RCC 7860 (cell line): Measurements from ENCODE around the gene DENND4B.

Experiments
- DNase-seq: peaks from one replicate; pipeline ENCODE4 v3.0.0-alpha.2; 2015; ENCODE audit warnings: low spot score
- FAIRE-seq: peaks from 2 replicates; lab custom pipeline; 2012; peaks lifted over from hg19 to GRCh38; lab: Jason Lieb, UNC

DENND4B gene

GRCh38 chr1:153968972-153969371, 22.5 kb upstream of the DENND4B start:
- FAIRE-seq (no peak), DNase-seq (no peak)

GRCh38 chr1:153968408-153968807, 21.9 kb upstream of the DENND4B start:
- no peak for DNase-seq

DNA sequence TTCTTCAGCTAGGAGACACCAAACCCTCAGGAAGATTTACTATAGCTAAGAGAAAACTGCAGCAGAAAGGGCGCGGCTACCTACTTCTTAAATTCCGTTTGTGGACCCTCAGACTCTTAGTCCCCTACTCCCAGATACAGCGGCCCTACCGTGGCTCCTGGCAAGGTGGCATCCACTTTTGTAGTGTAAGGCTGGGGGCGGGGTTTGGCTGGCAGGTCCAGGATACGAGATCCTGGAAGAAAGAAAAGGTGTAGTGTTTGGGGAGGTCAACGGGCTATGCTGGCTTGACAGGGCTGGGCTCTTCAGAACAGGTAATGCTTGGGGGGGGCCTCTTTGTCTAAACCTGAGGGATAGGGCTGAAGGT, 21.5 kb upstream of the DENND4B start:
- DNase-seq (no peak), FAIRE-seq (no peak)

More at GRCh38 chr1:153968408-153968807, 21.9 kb upstream of the DENND4B start:
- no peak for FAIRE-seq

GRCh38 chr1:153967107-153967999, 20.8 kb upstream of the DENND4B start, which contains the start of gene CREB3L4:
CREB3L4 (plus strand) TSS chr1:153967902; CDS start chr1:153968526, 624 bp downstream.
- FAIRE-seq = peak; percentile 64
- peak; percentile 92 for DNase-seq

DNA sequence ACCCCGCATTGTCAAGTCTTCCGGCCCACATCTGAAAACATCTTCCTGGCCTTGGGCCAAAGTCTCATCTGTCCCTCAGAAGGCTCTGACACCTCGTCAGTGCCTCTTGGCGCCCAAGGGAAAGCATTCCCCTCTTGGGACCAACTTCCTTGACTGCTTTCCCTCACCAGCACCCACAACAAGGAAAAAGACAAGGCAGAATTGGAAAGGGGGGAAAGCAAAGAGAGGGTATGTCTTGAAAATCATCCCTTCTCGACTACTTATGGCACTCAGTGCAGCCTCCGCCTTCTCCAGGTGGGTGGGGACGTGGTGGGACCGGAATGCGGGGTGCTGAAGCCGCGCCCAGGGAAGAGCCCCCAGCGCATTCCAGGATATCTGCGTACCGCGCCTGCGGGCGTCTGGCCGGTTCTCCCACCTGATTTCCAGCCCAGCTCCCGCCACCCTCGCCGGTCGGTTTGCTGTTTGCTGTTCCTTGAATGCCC, 17.4 kb upstream of the DENND4B start:
- FAIRE-seq (no peak), DNase-seq (peak; percentile 44)

- peak; percentile 63 for FAIRE-seq
Observed at GRCh38 chr1:153963030-153963849, 16.7 kb upstream of the DENND4B start, which contains the start of gene SLC39A1. SLC39A1 (minus strand) TSS chr1:153963537; CDS start chr1:153962715, 822 bp downstream.

GRCh38 chr1:153962088-153963029, 15.8 kb upstream of the DENND4B start:
- peak; percentile 55 for FAIRE-seq

More at GRCh38 chr1:153963030-153963849, 16.7 kb upstream of the DENND4B start, which contains the start of gene SLC39A1:
- peak; percentile 94 for DNase-seq

GRCh38 chr1:153961421-153961820, 14.9 kb upstream of the DENND4B start:
- FAIRE-seq (no peak), DNase-seq (no peak)

More at GRCh38 chr1:153962088-153963029, 15.8 kb upstream of the DENND4B start:
- DNase-seq = peak; percentile 78

DNA sequence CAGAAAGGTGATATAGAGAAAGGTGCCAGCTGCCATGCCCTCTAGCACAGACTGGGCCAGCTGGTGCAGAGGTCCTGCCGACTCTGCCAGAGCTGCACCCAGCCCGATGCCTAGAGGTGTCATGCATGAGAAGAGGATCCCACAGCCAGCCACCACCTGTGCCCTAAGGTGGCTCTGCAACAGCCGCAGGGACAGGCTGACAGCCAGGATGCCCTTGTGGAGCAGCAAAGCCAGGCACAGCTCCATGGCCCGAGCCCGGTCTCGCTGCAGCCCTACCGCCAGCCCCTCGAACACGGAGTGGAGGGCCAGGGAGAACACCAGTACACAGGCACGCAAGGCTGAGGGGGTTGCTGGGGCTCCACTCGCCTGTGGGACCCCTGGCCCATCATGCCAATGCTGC, 13.7 kb upstream of the DENND4B start:
- DNase-seq = no peak
- no peak for FAIRE-seq

DNA sequence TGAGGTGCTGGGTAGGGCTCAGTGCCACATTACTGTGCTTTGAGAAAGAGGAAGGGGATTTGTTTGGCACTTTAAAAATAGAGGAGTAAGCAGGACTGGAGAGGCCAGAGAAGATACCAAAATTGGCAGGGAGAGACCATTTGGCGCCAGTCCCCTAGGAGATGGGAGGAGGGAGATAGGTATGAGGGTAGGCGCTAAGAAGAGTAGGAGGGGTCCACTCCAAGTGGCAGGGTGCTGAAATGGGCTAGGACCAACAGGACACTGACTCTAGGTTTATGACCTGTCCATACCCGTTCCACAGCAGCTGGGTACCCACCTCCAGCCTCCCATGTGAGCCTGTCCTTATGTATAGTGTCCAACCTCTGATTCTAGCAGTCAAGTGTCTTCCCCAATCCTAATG, 12.9 kb upstream of the DENND4B start:
- no peak for DNase-seq
- FAIRE-seq = no peak

DNA sequence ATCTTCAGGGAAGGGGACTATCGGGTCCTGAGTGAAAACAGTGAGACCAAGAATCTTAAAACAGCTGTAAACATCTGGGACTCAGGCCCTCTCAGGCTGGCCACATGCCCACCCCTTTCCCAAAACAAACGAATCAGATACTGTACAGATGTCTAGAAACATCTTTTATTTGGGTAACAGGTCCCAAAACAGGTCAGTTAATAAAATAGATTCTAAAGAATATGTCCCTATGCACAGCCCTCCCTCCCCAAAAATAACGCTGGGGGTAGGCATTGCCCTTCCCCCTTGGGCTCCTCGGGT, 12.4 kb upstream of the DENND4B start:
- DNase-seq (no peak), FAIRE-seq (no peak)

- peak; percentile 97 for DNase-seq
- FAIRE-seq = peak; percentile 87
Observed at GRCh38 chr1:153958111-153958960, 11.8 kb upstream of the DENND4B start, which contains the start of gene CRTC2. CRTC2 (minus strand) TSS chr1:153958612; CDS start chr1:153958497, 115 bp downstream.

GRCh38 chr1:153957744-153958110, 11.2 kb upstream of the DENND4B start:
- FAIRE-seq (no peak), DNase-seq (no peak)

DNA sequence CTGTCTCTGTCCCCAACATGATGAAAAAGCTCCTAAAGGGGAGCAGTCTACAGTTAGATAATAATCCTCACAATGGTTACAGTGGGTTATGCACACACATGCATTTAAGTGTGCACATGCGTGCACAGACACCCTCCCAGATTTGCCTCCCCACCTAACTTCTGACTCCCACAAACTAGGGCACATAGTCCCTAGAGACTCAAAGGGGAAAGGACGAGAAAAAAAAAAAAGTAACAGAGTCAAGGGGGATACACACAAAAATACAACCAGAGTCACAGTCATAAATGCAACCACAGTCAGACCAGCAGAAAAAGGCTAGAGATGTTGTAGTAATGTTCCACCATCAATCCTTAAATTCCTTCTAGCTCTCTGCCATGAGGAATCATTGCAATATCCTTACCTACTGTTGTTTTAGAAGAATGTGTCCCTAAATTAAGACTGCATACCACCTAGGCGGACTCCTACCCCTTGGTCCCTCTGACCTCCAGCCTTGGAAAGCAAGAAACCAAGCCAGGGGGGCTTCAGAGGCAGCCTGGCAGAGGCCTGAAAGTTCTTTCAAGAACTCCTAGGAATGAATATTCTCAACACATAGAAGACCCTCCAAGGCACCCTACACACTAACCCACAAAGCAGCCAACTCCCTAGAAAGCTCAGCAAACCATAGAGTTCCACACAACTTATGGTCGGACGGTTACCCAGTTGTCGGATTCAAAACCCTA, 10.6 kb upstream of the DENND4B start:
- no peak for DNase-seq
- no peak for FAIRE-seq

- DNase-seq = no peak
- no peak for FAIRE-seq
Observed at GRCh38 chr1:153954826-153955225, 8.3 kb upstream of the DENND4B start.

DNA sequence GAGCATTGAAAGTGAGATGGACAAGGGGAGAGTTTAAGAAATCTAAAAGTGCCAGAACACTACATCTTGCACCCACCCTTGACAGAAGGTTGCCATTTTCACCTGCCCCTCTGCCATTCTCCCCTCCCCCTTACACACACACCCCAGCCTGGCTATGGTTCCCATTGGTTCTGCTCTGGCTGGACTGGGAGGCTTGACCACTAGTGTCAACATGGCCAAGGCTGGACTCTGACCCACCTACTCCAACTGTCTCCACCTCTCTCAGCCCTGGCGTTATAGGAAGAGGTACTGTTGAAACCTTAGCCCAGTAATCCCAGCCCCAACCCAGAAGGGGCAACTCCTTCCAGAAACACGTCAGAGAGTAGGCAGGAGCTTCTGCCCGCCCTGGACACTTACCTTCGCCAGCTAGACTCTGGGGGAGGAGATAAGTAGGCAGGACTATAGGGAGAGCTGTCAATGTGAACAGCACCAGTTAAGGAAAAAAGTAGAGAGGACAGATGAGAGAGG, 7.4 kb upstream of the DENND4B start:
- FAIRE-seq = no peak
- no peak for DNase-seq

DNA sequence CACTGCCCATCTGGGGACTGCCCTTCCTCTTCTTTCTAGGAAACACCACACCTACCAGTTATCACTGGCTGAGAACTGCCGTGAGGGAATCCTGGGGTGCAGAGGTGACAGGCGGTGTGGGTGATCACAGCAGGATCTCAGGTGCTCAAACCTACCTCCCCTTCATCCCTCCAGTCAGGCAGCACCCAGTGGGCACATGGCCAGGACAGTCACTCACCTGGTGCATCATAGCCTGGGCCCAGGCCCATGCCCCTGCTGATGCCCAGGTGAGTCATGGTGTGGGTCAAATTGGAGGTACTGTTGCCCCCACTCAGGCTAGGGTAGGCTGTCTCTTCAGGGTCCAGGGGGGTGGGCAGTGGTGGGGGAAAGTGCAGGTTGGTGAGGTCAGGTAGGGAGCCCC, 5.3 kb upstream of the DENND4B start:
- FAIRE-seq = no peak

DNA sequence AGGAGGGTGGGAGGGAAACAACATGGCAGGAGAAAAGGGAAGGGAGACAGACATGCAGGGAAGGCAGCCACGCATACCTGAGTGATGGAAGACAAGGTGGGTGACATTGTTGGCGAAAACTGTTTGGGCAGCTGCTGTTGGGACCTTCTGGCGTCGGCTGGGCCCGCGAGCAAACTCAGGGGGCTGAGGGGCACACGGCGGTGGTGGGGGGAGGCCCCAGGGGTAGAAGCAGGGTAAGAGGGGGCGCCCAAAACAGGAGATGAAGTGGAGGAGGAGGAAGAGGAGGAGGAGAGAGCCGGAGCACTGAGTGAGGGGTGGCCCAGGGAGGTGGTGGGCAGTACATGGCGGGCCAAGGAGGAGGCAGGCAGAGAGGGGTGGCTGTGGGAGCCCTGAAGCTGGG, 4.7 kb upstream of the DENND4B start:
- FAIRE-seq (no peak), DNase-seq (no peak)

More for the DNA sequence above, 5.3 kb upstream of the DENND4B start:
- DNase-seq = no peak
